ENCODE measurements around the gene FAM111B.

The FAM111B gene

GRCh38 chr11:59158206-59159068 is 51.4 kb downstream of the FAM111B start:
- H3K9me3 ChIP-seq (ENCODE audit: control insufficient read depth in 2 of 2, low read length in 2 of 2): no peaks in the 10 kb centered on the region
- no peak overlapping the region for H3K4me3 ChIP-seq (ENCODE audit: low read length in 2 of 2)
- no peak overlapping the region for H3K27ac ChIP-seq (ENCODE audit: low read length)
- H3K36me3 ChIP-seq (ENCODE audit: control insufficient read depth in 2 of 2, insufficient read depth in 2 of 2, low read length in 2 of 2): no peaks in the 10 kb centered on the region
- peak overlapping the region in 1 of 2 donors; percentile 14 for H3K9ac ChIP-seq (ENCODE audit: low read length in 2 of 2)
- peaks cover 3 to 10% of the 10 kb centered on the region in 2 donors for H3K27me3 ChIP-seq (ENCODE audit: control insufficient read depth in 1 of 2, insufficient read depth in 2 of 2, low read length in 2 of 2)
- no peaks in the 10 kb centered on the region for H3K4me1 ChIP-seq (ENCODE audit: control insufficient read depth, insufficient read depth, low read length)

GRCh38 chr11:59164028-59164427 is 57.0 kb downstream of the FAM111B start:
- H3K36me3 ChIP-seq (ENCODE audit: control insufficient read depth in 2 of 2, insufficient read depth in 2 of 2, low read length in 2 of 2): no peaks in the 10 kb centered on the region
- H3K9me3 ChIP-seq (ENCODE audit: control insufficient read depth in 2 of 2, low read length in 2 of 2): no peaks in the 10 kb centered on the region
- H3K4me3 ChIP-seq (ENCODE audit: low read length in 2 of 2): no peak overlapping the region
- H3K9ac ChIP-seq (ENCODE audit: low read length in 2 of 2): no peak overlapping the region
- H3K27ac ChIP-seq (ENCODE audit: low read length): no peak overlapping the region
- no peaks in the 10 kb centered on the region for H3K4me1 ChIP-seq (ENCODE audit: control insufficient read depth, insufficient read depth, low read length)
- peaks cover 3 to 5% of the 10 kb centered on the region in 2 donors for H3K27me3 ChIP-seq (ENCODE audit: control insufficient read depth in 1 of 2, insufficient read depth in 2 of 2, low read length in 2 of 2)

- Histone ChIP-seq H3K4me1 (ENCODE audit: control insufficient read depth, insufficient read depth, low read length) (peaks cover 22% of the 10 kb centered on the region), H3K9ac (ENCODE audit: low read length in 2 of 2) (peak within 1 kb of the TSS; percentile 50 to 66), H3K27me3 (ENCODE audit: control insufficient read depth in 1 of 2, insufficient read depth in 2 of 2, low read length in 2 of 2) (peaks cover 0 to 4% of the 10 kb centered on the region in 2 donors), H3K9me3 (ENCODE audit: control insufficient read depth in 2 of 2, low read length in 2 of 2) (no peaks in the 10 kb centered on the region), H3K36me3 (ENCODE audit: control insufficient read depth in 2 of 2, insufficient read depth in 2 of 2, low read length in 2 of 2) (no peaks in the 10 kb centered on the region), H3K4me3 (ENCODE audit: low read length in 2 of 2) (peak within 1 kb of the TSS; percentile 87 to 89), H3K27ac (ENCODE audit: low read length) (no peak within 1 kb of the TSS)
These were observed 64.7 kb downstream of the FAM111B start, which contains the start of gene DTX4 for GRCh38 chr11:59171508-59172322. TSS of gene DTX4 (plus strand) at chr11:59172132. CDS start at chr11:59172596, 464 bp downstream.

GRCh38 chr11:59172345-59173079 is 65.5 kb downstream of the FAM111B start:
- H3K27ac ChIP-seq (ENCODE audit: low read length): no peak overlapping the region
- H3K9me3 ChIP-seq (ENCODE audit: control insufficient read depth in 2 of 2, low read length in 2 of 2): no peaks in the 10 kb centered on the region
- H3K4me3 ChIP-seq (ENCODE audit: low read length in 2 of 2): peak overlapping the region; percentile 87 to 89
- no peaks in the 10 kb centered on the region for H3K36me3 ChIP-seq (ENCODE audit: control insufficient read depth in 2 of 2, insufficient read depth in 2 of 2, low read length in 2 of 2)
- H3K4me1 ChIP-seq (ENCODE audit: control insufficient read depth, insufficient read depth, low read length): peaks cover 22% of the 10 kb centered on the region
- peaks cover 0 to 4% of the 10 kb centered on the region in 2 donors for H3K27me3 ChIP-seq (ENCODE audit: control insufficient read depth in 1 of 2, insufficient read depth in 2 of 2, low read length in 2 of 2)
- peak overlapping the region; percentile 50 to 66 for H3K9ac ChIP-seq (ENCODE audit: low read length in 2 of 2)

- Histone ChIP-seq H3K4me3 (ENCODE audit: low read length in 2 of 2) (peak overlapping the region; percentile 87 to 89), H3K27ac (ENCODE audit: low read length) (no peak overlapping the region), H3K36me3 (ENCODE audit: control insufficient read depth in 2 of 2, insufficient read depth in 2 of 2, low read length in 2 of 2) (no peaks in the 10 kb centered on the region), H3K9ac (ENCODE audit: low read length in 2 of 2) (peak overlapping the region; percentile 50 to 66), H3K9me3 (ENCODE audit: control insufficient read depth in 2 of 2, low read length in 2 of 2) (no peaks in the 10 kb centered on the region), H3K27me3 (ENCODE audit: control insufficient read depth in 1 of 2, insufficient read depth in 2 of 2, low read length in 2 of 2) (peaks cover 0 to 4% of the 10 kb centered on the region in 2 donors), H3K4me1 (ENCODE audit: control insufficient read depth, insufficient read depth, low read length) (peaks cover 22% of the 10 kb centered on the region)
These were observed 66.3 kb downstream of the FAM111B start for GRCh38 chr11:59173080-59173963.

GRCh38 chr11:59173964-59174663 is 67.1 kb downstream of the FAM111B start:
- peak overlapping the region; percentile 40 to 89 for H3K4me3 ChIP-seq (ENCODE audit: low read length in 2 of 2)
- H3K9me3 ChIP-seq (ENCODE audit: control insufficient read depth in 2 of 2, low read length in 2 of 2): no peaks in the 10 kb centered on the region
- peaks cover 26% of the 10 kb centered on the region for H3K4me1 ChIP-seq (ENCODE audit: control insufficient read depth, insufficient read depth, low read length)
- no peak overlapping the region for H3K27ac ChIP-seq (ENCODE audit: low read length)
- peaks cover 0 to 4% of the 10 kb centered on the region in 2 donors for H3K27me3 ChIP-seq (ENCODE audit: control insufficient read depth in 1 of 2, insufficient read depth in 2 of 2, low read length in 2 of 2)
- H3K36me3 ChIP-seq (ENCODE audit: control insufficient read depth in 2 of 2, insufficient read depth in 2 of 2, low read length in 2 of 2): no peaks in the 10 kb centered on the region
- peak overlapping the region in 1 of 2 donors; percentile 50 for H3K9ac ChIP-seq (ENCODE audit: low read length in 2 of 2)

GRCh38 chr11:59174664-59175033 is 67.6 kb downstream of the FAM111B start:
- Histone ChIP-seq H3K9ac (ENCODE audit: low read length in 2 of 2) (no peak overlapping the region), H3K36me3 (ENCODE audit: control insufficient read depth in 2 of 2, insufficient read depth in 2 of 2, low read length in 2 of 2) (no peaks in the 10 kb centered on the region), H3K9me3 (ENCODE audit: control insufficient read depth in 2 of 2, low read length in 2 of 2) (no peaks in the 10 kb centered on the region), H3K27ac (ENCODE audit: low read length) (no peak overlapping the region), H3K4me3 (ENCODE audit: low read length in 2 of 2) (no peak overlapping the region), H3K27me3 (ENCODE audit: control insufficient read depth in 1 of 2, insufficient read depth in 2 of 2, low read length in 2 of 2) (peaks cover 0 to 4% of the 10 kb centered on the region in 2 donors), H3K4me1 (ENCODE audit: control insufficient read depth, insufficient read depth, low read length) (peaks cover 26% of the 10 kb centered on the region)

GRCh38 chr11:59175091-59175501 is 68.1 kb downstream of the FAM111B start:
- H3K4me3 ChIP-seq (ENCODE audit: low read length in 2 of 2): no peak overlapping the region
- H3K27ac ChIP-seq (ENCODE audit: low read length): no peak overlapping the region
- H3K9ac ChIP-seq (ENCODE audit: low read length in 2 of 2): no peak overlapping the region

GRCh38 chr11:59176330-59176729 is 69.3 kb downstream of the FAM111B start:
- Histone ChIP-seq H3K36me3 (ENCODE audit: control insufficient read depth in 2 of 2, insufficient read depth in 2 of 2, low read length in 2 of 2) (no peaks in the 10 kb centered on the region), H3K27ac (ENCODE audit: low read length) (no peak overlapping the region), H3K9ac (ENCODE audit: low read length in 2 of 2) (no peak overlapping the region), H3K9me3 (ENCODE audit: control insufficient read depth in 2 of 2, low read length in 2 of 2) (no peaks in the 10 kb centered on the region), H3K4me3 (ENCODE audit: low read length in 2 of 2) (no peak overlapping the region), H3K27me3 (ENCODE audit: control insufficient read depth in 1 of 2, insufficient read depth in 2 of 2, low read length in 2 of 2) (peaks cover 0 to 4% of the 10 kb centered on the region in 2 donors), H3K4me1 (ENCODE audit: control insufficient read depth, insufficient read depth, low read length) (peaks cover 26% of the 10 kb centered on the region)

More at GRCh38 chr11:59175091-59175501, 68.1 kb downstream of the FAM111B start:
- Histone ChIP-seq H3K4me1 (ENCODE audit: control insufficient read depth, insufficient read depth, low read length) (peaks cover 26% of the 10 kb centered on the region), H3K36me3 (ENCODE audit: control insufficient read depth in 2 of 2, insufficient read depth in 2 of 2, low read length in 2 of 2) (no peaks in the 10 kb centered on the region), H3K27me3 (ENCODE audit: control insufficient read depth in 1 of 2, insufficient read depth in 2 of 2, low read length in 2 of 2) (peaks cover 0 to 4% of the 10 kb centered on the region in 2 donors), H3K9me3 (ENCODE audit: control insufficient read depth in 2 of 2, low read length in 2 of 2) (no peaks in the 10 kb centered on the region)

Measured in stomach smooth muscle (tissue), 2 donors.